Astrocyte (in vitro differentiated cells and primary cell): ENCODE data around the gene B3GALT4. TPM values are rescaled to one million over a fixed set of nuclear protein-coding genes. Genes with fewer than 3 reads are reported as not detected.
"Not testable (repeated sequence)": the region's sequence is repeated elsewhere in the genome, so short reads cannot be mapped to it uniquely, and the experiment has no call there.

Experiments used
- DNase-seq: peaks from one replicate; pipeline ENCODE4 v3.0.0-alpha.2; 2010; ENCODE audit warnings: low read depth
- FAIRE-seq: peaks from 2 replicates; lab custom pipeline; 2011; peaks lifted over from hg19 to GRCh38; lab: Jason Lieb, UNC
- H2AFZ ChIP-seq: 2 replicates; pipeline ENCODE4 v1.6.0; 2012; ENCODE audit warnings: low read depth, low read length, inconsistent platforms
- H3K27ac ChIP-seq: 2 replicates; pipeline ENCODE4 v1.5.1; 2011; ENCODE audit warnings: low read depth, low read length, inconsistent platforms
- H3K27me3 ChIP-seq: 2 replicates; pipeline ENCODE4 v1.6.0; 2011; ENCODE audit warnings: low read length, inconsistent platforms; ENCODE audit not compliant: insufficient read depth
- H3K36me3 ChIP-seq: 2 replicates; pipeline ENCODE4 v1.5.1; 2011; ENCODE audit warnings: low read length, inconsistent platforms; ENCODE audit not compliant: insufficient read depth
- H3K4me1 ChIP-seq: 2 replicates; pipeline ENCODE4 v1.5.1; 2011; ENCODE audit warnings: low read length, inconsistent platforms; ENCODE audit not compliant: insufficient read depth
- H3K4me2 ChIP-seq: 2 replicates; pipeline ENCODE4 v1.6.0; 2012; ENCODE audit warnings: low read length, inconsistent platforms
- H3K4me3 ChIP-seq: 2 replicates; pipeline ENCODE4 v1.5.1; 2011; ENCODE audit warnings: low read depth, mild to moderate bottlenecking, low read length, inconsistent platforms; ENCODE audit not compliant: insufficient read depth
- H3K79me2 ChIP-seq: 2 replicates; pipeline ENCODE4 v1.6.0; 2012; ENCODE audit warnings: mild to moderate bottlenecking, low read length, inconsistent platforms; ENCODE audit not compliant: insufficient read depth
- H3K9ac ChIP-seq: 2 replicates; pipeline ENCODE4 v1.6.0; 2012; ENCODE audit warnings: mild to moderate bottlenecking, low read length, inconsistent platforms
- H3K9me3 ChIP-seq: 2 replicates; pipeline ENCODE4 v1.5.1; 2012; ENCODE audit warnings: low read depth, mild to moderate bottlenecking, low read length, inconsistent platforms; ENCODE audit not compliant: insufficient read depth
- H4K20me1 ChIP-seq: 2 replicates; pipeline ENCODE4 v1.6.0; 2012; ENCODE audit warnings: low read length, inconsistent platforms; ENCODE audit not compliant: insufficient read depth
- H3K27ac Mint-ChIP-seq: one replicate; pipeline ENCODE4 v1.8.0; 2021; ENCODE audit warnings: mild to moderate bottlenecking, mixed read lengths; ENCODE audit not compliant: unreplicated experiment
- H3K27me3 Mint-ChIP-seq: one replicate; pipeline ENCODE4 v1.8.0; 2021; ENCODE audit warnings: low read depth, mixed read lengths; ENCODE audit not compliant: unreplicated experiment
- H3K36me3 Mint-ChIP-seq: one replicate; pipeline ENCODE4 v1.8.0; 2021; ENCODE audit warnings: low read depth, mixed read lengths; ENCODE audit not compliant: unreplicated experiment
- H3K4me1 Mint-ChIP-seq: one replicate; pipeline ENCODE4 v1.8.0; 2021; ENCODE audit warnings: low read depth, mixed read lengths; ENCODE audit not compliant: unreplicated experiment
- H3K4me3 Mint-ChIP-seq: one replicate; pipeline ENCODE4 v1.8.0; 2021; ENCODE audit warnings: mild to moderate bottlenecking, moderate library complexity, mixed read lengths; ENCODE audit not compliant: unreplicated experiment
- H3K9me3 Mint-ChIP-seq: one replicate; pipeline ENCODE4 v1.8.0; 2021; ENCODE audit warnings: mild to moderate bottlenecking, mixed read lengths; ENCODE audit not compliant: unreplicated experiment
- EZH2 ChIP-seq: IDR thresholded peaks from 2 replicates; pipeline ENCODE4 v1.6.1; 2012; ENCODE audit warnings: mild to moderate bottlenecking, low read length, inconsistent platforms; ENCODE audit not compliant: insufficient read depth
- total RNA-seq: library from RNA; stranded (reverse); gene quantifications from 2 replicates; pipeline ENCODE4 v1.2.1, GENCODE V29; 2021
- TF ChIP-seq, protein P1 (sequence below): IDR thresholded peaks from 2 replicates; pipeline ENCODE4 v1.5.1; 2011; ENCODE audit warnings: low read depth, mild to moderate bottlenecking, inconsistent platforms, low read length, moderate library complexity; ENCODE audit not compliant: insufficient read depth

Gene B3GALT4
- total RNA-seq, 1 donor from 2014 or later: 1.5 TPM

DNA sequence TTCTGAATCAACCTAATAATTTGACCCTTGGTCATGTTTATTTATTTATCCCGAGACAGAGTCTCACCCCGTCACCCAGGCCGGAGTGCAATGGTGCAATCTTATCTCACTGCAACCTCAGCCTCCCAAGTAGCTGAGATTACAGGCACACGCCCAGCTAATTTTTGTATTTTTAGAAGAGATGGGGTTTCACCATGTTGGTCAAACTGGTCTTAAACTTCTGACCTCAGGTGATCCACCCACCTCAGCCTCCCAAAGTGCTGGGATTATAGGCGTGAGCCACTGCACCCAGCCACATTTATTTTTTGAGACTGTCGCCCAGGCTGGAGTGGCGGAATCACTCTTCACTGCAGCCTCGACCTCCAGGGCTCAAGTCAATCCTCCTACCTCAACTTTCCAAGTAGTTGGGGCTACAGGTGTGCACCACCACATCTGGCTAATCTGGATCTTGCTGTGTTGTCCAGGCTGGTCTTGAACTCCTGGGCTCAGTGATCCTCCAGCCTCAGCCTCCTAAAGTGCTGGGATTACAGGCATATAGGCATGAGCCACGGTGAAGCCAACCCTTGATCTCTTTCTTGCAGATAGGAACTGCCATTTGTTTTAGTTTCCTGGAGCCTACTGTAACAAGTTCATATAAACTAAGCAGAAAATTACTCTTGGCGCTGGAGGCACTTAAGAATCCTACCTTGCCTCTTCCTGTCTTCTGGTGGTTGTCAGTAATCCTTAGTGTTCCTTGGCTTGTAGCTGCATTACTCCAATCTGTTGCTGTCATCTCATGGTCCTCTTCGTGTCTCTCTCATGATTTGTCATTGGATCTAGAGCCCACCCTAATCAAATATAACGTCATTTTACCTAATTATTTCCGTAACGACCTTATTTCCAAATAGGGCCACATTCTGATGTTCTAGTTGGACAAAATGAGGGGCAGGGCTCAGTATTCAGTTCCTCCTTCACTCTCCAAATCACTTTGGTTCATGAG is 2.7 kb upstream of the B3GALT4 start:
- peak overlapping the region; percentile 90 for H3K9ac ChIP-seq
- TF ChIP-seq EZH2: no peak
- TF ChIP-seq, protein P1, sequence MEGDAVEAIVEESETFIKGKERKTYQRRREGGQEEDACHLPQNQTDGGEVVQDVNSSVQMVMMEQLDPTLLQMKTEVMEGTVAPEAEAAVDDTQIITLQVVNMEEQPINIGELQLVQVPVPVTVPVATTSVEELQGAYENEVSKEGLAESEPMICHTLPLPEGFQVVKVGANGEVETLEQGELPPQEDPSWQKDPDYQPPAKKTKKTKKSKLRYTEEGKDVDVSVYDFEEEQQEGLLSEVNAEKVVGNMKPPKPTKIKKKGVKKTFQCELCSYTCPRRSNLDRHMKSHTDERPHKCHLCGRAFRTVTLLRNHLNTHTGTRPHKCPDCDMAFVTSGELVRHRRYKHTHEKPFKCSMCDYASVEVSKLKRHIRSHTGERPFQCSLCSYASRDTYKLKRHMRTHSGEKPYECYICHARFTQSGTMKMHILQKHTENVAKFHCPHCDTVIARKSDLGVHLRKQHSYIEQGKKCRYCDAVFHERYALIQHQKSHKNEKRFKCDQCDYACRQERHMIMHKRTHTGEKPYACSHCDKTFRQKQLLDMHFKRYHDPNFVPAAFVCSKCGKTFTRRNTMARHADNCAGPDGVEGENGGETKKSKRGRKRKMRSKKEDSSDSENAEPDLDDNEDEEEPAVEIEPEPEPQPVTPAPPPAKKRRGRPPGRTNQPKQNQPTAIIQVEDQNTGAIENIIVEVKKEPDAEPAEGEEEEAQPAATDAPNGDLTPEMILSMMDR: no peak
- DNase-seq (no peak), FAIRE-seq (no peak)
- H3K27ac ChIP-seq: no peak overlapping the region
- H3K4me1 Mint-ChIP-seq: peaks cover 26% of the 10 kb centered on the region
- H4K20me1 ChIP-seq: peaks cover 63% of the 10 kb centered on the region
- H3K27me3 Mint-ChIP-seq: no peaks in the 10 kb centered on the region
- H3K4me3 ChIP-seq: peak overlapping the region; percentile 97
- H3K27ac Mint-ChIP-seq: peak overlapping the region; percentile 77
- H3K36me3 ChIP-seq: peaks cover 44% of the 10 kb centered on the region
- H3K9me3 Mint-ChIP-seq: no peaks in the 10 kb centered on the region
- peaks cover 15% of the 10 kb centered on the region for H3K36me3 Mint-ChIP-seq
- peaks cover 62% of the 10 kb centered on the region for H3K79me2 ChIP-seq
- peaks cover 49% of the 10 kb centered on the region for H3K4me1 ChIP-seq
- peak overlapping the region; percentile 100 for H3K4me3 Mint-ChIP-seq
- no peaks in the 10 kb centered on the region for H3K9me3 ChIP-seq
- no peaks in the 10 kb centered on the region for H3K27me3 ChIP-seq
- no peak overlapping the region for H2AFZ ChIP-seq
- H3K4me2 ChIP-seq: peak overlapping the region; percentile 95

DNA sequence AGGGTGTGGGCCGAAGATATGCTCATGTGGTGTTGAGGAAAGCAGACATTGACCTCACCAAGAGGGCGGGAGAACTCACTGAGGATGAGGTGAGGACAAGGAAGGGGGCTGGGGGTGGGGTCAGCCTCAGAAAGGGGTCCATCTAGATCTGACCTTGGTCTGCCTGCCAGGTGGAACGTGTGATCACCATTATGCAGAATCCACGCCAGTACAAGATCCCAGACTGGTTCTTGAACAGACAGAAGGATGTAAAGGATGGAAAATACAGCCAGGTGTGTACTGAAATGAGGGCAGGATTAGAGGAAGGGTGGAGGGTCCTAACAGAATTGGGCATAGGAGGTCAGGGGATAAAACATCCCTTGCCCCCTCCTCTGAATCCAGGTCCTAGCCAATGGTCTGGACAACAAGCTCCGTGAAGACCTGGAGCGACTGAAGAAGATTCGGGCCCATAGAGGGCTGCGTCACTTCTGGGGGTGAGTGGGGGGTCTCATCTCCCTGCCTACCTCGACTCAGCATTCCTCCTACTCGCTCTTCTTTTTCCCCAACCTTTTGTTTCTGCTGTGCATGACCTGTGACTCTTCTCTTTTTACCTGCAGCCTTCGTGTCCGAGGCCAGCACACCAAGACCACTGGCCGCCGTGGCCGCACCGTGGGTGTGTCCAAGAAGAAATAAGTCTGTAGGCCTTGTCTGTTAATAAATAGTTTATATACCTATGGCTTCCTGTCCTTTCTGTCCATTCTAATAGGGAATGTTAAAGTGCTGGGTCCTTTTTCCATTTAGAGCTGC is 935 bp upstream of the B3GALT4 start:
- not testable (repeated sequence) for FAIRE-seq, DNase-seq, H2AFZ ChIP-seq, H3K27me3 Mint-ChIP-seq, H3K9me3 ChIP-seq, H3K9me3 Mint-ChIP-seq, H3K27me3 ChIP-seq
- Mint-ChIP-seq H3K4me1 (peaks cover 26% of the 10 kb centered on the region), H3K4me3 (peak overlapping the region; percentile 100), H3K27ac (peak overlapping the region; percentile 95), H3K36me3 (peaks cover 17% of the 10 kb centered on the region)
- Histone ChIP-seq H3K4me2 (peak overlapping the region; percentile 95), H3K4me1 (peaks cover 47% of the 10 kb centered on the region), H3K36me3 (peaks cover 39% of the 10 kb centered on the region), H3K4me3 (peak overlapping the region; percentile 54), H3K79me2 (peaks cover 46% of the 10 kb centered on the region), H3K27ac (peak overlapping the region; percentile 43), H3K9ac (peak overlapping the region; percentile 90), H4K20me1 (peaks cover 80% of the 10 kb centered on the region)

DNA sequence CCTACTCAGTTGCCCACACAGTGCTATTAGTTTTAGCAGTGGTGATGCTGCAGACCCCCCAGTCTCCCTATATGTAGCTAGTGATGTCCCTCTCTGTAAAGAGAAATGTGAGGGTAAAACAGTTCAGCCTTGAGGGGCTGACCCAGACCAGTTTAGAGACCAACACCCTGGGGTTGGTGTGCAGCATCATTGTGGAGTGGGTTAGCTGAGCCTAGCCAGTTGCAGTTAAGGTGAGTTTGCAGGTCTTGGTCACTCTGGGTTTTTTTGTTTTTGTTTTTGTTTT is 401 bp upstream of the B3GALT4 start:
- peak overlapping the region; percentile 66 for H3K9ac ChIP-seq
- DNase-seq (no peak), FAIRE-seq (no peak)
- H3K4me3 ChIP-seq: peak overlapping the region; percentile 54
- H3K27me3 ChIP-seq: no peaks in the 10 kb centered on the region
- no peaks in the 10 kb centered on the region for H3K9me3 ChIP-seq
- TF ChIP-seq, protein P1: no peak
- TF ChIP-seq EZH2: no peak
- peaks cover 43% of the 10 kb centered on the region for H3K79me2 ChIP-seq
- H3K27ac ChIP-seq: peak overlapping the region; percentile 43
- Mint-ChIP-seq H3K27me3 (no peaks in the 10 kb centered on the region), H3K4me1 (peaks cover 26% of the 10 kb centered on the region), H3K27ac (peak overlapping the region; percentile 95), H3K4me3 (peak overlapping the region; percentile 100), H3K9me3 (no peaks in the 10 kb centered on the region), H3K36me3 (peaks cover 21% of the 10 kb centered on the region)
- H2AFZ ChIP-seq: no peak overlapping the region
- peak overlapping the region; percentile 95 for H3K4me2 ChIP-seq
- H4K20me1 ChIP-seq: peaks cover 80% of the 10 kb centered on the region
- H3K4me1 ChIP-seq: peaks cover 46% of the 10 kb centered on the region
- peaks cover 39% of the 10 kb centered on the region for H3K36me3 ChIP-seq
